ENCODE results near the gene NLGN4X.
"Not testable (repeated sequence)": the region's sequence is repeated elsewhere in the genome, so short reads cannot be mapped to it uniquely, and the experiment has no call there.

NLGN4X gene

GRCh38 chrX:6002056-6002455 lies 226.6 kb downstream of the NLGN4X start:
- DNase-seq: no peak

- DNase-seq: no peak
Observed at GRCh38 chrX:5998901-5999300, 229.8 kb downstream of the NLGN4X start.

DNA sequence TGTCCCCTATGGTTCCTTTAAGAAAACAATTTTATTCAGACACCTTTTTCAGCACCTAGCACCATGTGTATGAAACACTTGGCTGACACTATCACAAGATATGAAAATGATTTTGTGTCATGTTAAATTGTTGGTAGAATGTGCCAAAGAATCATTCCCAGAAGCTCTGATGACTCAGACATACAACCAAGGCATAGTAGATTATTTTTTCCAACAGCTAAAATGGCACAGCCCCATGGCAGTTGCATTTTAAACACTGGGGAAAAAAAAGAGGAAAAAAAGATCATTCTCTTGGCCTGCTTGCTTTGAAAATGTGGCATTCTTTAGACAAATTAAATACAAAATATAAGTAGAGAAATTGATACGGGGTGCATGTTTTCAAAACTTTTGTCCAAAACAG lies 230.2 kb downstream of the NLGN4X start:
- DNase-seq: no peak

DNA sequence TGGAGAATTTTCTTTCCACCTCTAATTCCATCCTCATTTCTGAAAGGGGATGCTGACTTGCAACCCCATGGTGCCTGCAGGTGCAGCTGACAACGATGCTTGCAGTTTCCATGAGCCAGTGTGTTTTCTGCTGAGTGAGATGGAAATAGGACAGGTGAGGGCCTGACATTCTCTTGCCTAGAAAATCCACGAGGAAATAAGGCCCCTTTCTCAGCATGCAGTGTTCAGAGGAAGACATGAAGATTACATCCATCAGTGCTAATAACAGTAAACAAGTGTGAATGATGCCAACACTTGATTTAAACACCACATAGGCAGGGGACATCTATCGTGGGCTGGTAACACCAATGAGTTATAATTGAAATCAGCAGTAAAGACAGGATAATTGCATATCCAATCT lies 237.3 kb downstream of the NLGN4X start:
- no peak for DNase-seq

- no peak for DNase-seq
Observed at GRCh38 chrX:5979338-5979737, 249.3 kb downstream of the NLGN4X start.

- DNase-seq: no peak
Observed at GRCh38 chrX:5976332-5976731, 252.3 kb downstream of the NLGN4X start.

DNA sequence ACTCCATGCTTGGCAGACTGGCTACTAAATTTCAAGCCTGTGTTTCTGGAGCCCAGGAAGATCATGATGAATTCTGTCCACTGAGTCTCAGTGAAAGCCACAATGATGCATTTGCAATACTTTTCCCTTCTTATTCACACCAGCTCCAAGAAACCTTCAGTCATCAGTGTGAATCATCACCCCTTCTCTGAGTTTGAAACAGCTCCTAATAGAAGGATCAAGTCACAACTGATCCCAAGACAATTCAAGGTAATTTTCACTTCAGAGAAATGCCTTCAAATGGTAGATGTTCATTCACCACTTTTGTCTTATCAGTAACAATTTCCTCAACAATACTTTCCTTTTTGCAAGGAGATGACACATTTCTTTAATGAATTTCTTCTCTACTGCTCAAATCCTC lies 257.4 kb downstream of the NLGN4X start:
- DNase-seq: no peak

GRCh38 chrX:5965406-5965805 lies 263.3 kb downstream of the NLGN4X start:
- no peak for DNase-seq

GRCh38 chrX:5959286-5959685 lies 269.4 kb downstream of the NLGN4X start:
- no peak for DNase-seq

- no peak for DNase-seq
Observed at GRCh38 chrX:5958523-5958922, 270.1 kb downstream of the NLGN4X start.

- no peak for DNase-seq
Observed at GRCh38 chrX:5957506-5957905, 271.2 kb downstream of the NLGN4X start.

DNA sequence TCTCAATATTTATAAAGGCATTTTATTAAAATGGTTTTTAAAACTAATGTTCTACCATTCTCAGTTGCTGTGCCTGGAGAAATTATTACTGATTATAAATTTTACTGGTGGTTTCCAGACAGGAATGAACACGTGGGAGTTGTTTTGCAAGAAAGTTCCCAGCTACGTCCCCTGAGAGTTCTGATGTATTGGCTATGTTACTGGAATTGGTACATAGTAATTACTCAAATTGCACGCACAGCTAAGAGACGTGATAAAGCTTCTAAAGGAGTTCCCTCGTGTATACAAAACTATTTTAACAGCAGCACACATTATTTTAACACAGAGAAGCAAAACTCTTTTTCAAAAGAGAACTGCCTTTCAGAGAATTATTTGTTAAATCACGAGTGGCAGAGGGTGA lies 292.2 kb downstream of the NLGN4X start:
- no peak for DNase-seq

GRCh38 chrX:5928224-5928623 lies 300.4 kb downstream of the NLGN4X start:
- no peak for DNase-seq

GRCh38 chrX:5916945-5917344 lies 311.7 kb downstream of the NLGN4X start:
- DNase-seq: no peak

DNA sequence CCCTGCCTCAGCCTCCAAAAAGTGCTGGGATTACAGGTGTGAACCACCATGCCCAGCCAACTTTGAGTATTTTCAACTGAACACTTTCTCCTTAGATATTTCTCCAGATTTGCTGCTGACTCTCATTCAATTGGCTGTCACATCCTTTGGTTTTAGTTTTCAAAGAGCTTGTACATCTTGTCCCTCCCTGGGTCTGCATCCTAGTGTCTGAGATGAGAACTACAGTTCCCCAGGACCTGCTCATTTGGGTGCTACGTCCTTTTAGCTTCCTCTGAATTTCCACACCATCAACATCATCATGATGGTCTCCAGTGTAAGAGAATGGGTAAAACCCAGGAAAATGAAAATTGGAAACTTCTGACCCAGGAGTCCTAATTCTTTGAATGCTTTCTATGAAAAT lies 312.9 kb downstream of the NLGN4X start:
- DNase-seq: no peak

DNA sequence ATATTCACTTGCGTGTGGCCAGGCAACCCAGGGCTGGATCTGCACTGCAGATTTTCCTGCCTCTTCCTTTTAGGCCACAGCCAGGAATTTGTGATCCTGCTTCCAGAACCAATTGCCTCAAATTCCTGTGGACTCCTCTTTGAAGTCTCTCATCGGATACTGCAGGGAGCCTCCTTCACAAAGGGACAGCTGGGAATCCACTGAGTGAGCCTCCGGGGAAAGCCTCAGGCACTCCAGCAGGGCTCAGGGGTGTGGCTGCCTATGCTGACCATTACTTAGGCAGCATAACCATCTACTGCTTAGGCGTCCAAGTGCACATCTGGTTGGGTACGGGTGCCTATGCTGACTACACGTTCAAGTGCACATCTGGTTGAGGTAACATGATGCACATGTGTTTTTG lies 321.5 kb downstream of the NLGN4X start:
- no peak for DNase-seq

GRCh38 chrX:5903586-5904190 lies 325.0 kb downstream of the NLGN4X start:
- not testable (repeated sequence) for DNase-seq

- no peak for DNase-seq
Observed at GRCh38 chrX:5898463-5898862, 330.2 kb downstream of the NLGN4X start.

DNA sequence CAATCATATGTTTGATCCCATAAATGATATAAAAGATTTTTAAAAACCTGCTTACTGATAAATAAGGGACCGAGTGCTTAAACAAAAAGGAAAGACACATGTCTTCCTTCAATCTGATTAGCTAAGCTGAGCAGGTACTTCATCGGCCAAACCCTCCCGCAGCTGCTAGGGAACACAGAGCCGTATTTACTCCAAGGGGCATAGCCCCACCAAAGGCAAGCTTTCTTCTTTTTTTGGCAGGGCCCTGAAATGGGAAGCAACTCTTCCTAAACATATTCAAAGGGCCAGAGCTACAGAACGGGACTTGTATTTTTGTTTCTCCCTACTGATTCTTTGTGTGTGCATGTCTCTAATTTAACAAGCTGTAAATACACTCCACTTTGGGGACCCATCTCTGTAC lies 337.3 kb downstream of the NLGN4X start:
- DNase-seq: no peak

- DNase-seq: no peak
Observed at GRCh38 chrX:5876984-5877596, 351.6 kb downstream of the NLGN4X start.

- DNase-seq: no peak
Observed at GRCh38 chrX:5870238-5870637, 358.4 kb downstream of the NLGN4X start.

DNA sequence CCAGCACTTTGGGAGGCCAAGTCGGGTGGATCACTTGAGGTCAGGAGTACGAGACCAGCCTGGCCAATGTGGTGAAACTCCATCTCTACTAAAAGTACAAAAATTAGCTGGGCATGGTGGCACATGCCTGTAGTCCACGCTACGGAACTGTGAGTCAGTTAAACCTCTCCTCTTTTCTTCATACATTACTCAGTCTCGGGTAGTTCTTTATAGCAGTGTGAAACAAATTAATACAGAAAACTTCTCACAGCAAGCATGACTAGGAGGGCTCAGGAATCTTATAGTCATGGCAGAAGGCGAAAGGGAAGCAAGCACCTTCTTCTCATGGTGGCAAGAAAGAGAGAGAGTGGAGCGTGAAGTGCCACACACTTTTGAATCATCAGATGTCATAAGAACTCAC lies 358.9 kb downstream of the NLGN4X start:
- DNase-seq: no peak

DNA sequence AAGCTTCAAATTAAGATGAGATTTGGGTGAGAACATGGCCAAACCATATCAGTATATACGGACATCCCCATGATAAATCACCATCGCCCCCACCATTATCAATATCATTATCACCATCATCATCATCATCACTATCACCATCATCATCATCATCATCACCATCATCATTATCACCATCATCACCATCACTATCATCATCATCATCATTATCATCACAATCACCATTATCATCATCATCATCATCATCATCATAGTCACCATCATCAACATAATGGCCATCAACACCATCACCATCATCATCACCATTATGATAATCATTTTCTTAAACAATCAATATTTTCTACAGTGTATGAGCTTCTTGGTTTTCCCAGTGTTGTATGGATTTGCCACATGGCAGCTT lies 360.9 kb downstream of the NLGN4X start:
- no peak for DNase-seq

DNA sequence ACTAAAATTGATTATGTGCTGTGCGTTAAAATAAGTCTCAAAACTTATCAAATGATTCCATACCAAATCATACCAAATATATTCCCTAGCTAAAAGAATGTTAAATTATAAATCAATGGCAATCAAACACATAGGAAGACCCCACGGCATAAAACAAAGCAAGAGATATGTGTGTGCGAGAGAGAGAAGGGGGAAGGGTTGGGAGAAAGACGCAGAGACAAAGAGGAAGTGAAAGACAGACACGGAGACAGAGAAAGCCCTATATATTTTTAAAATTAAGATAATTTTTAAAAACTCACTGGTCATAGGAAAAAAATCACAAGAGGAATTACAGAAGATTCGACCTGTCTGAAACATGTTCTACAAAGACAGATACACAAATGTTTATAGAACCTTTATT lies 371.4 kb downstream of the NLGN4X start:
- no peak for DNase-seq

DNA sequence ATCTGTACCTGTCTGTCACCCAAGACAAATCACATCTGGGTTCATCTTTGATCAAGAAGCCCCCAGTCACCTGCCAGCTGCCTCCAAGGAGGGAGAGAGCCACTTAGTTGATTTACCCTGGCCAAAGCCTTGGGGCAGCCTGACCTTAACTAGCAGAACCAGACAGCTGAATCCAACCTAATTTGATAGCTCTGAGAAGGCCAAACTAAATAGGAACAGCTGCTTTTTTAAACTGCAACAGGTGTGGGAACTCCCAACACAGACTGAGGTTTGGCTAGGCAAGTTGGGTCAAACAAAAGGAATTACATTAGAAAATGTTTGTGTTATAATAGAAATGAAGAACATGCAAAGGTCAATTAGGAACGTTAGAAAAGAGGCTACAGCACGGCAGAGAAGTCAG lies 375.7 kb downstream of the NLGN4X start:
- no peak for DNase-seq

Measured in HCEC 1CT (cell line).